GM19351 (cell line): ENCODE measurements around the gene EFNB3.

Source experiments
- ATAC-seq: cut with Tn5 transposase; IDR thresholded peaks from one replicate; pipeline ENCODE4 v1.9.1; 2021; ENCODE audit warnings: mild to moderate bottlenecking, moderate library complexity; ENCODE audit not compliant: unreplicated experiment

EFNB3 gene

DNA sequence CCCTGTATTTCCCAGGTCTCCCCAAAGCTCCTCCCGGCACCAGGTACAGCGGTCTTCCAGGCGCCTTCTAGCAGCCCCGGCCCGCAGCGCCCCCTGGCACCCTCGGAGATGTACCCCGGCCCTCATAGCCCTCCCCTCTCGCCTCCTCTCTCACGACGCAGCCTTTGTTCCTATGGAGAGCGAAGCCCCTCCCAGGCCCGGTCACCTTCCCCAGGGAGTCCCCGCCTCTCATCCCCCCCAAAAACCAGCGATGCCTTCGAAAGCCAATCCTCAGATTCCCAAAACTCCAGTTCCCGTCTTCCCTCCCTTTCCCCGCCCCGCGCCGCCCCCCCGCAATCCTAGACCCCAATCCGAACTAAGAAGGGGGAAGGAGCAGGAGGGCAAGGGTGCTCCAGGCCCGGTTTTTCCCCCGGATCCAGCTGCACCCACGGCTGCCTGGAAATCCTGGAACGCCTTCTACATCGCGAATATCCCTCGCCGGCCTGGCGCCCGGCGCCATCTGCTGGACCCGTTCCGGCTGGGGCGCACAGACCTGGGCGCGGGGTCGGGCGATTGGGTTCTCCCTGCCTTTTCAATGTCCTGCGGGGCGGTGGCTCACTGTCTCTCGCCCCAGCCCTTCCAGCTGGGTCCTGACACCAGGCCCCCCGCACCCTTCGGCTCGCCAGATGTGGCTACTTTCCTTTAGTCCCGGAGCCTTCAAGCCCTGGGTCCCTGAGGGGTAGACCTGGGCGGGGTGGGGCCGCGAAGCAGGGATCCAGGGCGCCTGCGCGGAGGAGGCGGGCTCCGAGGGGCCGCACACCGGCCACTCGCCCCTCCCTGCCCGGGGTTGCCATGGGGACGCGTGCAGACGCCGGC is 12.1 kb downstream of the EFNB3 start, which contains the start of gene DNAH2:
Gene DNAH2 (plus strand): TSS at position 844 of the 855 bp plus-strand sequence. CDS start 1,991 bp downstream, outside the sequence.
- ATAC-seq: no peak

GRCh38 chr17:7717756-7718350 is 12.9 kb downstream of the EFNB3 start:
- no peak for ATAC-seq

DNA sequence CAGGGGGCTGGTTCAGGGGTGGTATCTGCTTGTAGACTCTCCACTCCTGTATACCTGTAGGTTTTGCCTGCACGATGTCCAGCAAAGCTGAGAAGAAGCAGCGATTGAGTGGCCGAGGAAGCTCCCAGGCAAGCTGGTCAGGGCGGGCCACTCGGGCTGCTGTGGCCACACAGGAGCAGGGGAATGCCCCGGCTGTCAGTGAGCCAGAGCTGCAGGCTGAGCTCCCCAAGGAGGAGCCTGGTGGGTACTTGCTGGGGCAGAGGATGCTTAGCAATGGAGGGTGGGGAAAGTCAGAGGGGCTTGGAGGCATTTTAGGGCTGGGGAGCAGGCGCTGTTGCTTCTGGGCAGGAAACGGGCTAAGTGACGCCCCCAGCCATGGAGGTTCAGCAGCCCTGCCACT is 14.7 kb downstream of the EFNB3 start:
- ATAC-seq: no peak

- no peak for ATAC-seq
Observed at GRCh38 chr17:7720125-7720524, 15.1 kb downstream of the EFNB3 start.

DNA sequence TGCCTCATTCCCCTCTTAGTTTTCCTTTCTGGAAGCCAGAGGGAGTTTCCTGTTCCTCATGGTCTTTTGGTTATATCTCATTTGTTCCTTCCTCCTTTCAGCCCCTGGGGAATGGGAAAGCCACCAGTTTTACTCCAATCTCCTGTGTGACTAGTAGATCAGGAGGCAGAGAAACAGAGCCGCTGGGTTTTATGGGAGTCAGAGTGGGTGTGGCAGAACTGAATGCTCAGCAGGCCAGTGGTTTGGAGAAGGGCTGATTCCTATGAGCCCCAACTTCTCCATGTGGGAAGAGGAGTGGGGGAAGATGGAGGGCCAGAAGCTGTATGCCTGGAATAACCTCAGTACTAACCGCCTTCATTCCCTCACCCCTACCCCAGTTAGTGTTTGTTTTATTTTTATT is 16.6 kb downstream of the EFNB3 start:
- ATAC-seq: no peak

GRCh38 chr17:7727886-7728285 is 22.9 kb downstream of the EFNB3 start:
- ATAC-seq: no peak

DNA sequence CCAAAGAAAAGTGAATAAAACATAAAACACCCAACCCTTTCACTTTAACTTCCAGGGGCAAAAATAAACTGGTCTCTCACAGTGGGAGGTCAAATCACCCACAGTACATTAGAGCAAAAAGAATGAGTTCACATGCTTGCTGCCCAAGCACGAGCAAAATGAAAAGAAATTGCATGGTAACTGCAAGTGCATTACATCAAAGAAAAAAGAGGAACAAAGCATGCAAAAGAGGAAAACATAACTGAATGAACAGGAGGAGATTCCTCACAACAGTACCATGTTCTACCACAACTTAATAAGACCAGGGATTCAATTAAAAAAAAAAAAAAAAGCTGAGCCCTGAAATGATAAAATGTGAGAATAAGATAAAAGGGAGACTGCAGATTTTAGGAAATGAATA is 24.8 kb downstream of the EFNB3 start:
- no peak for ATAC-seq

DNA sequence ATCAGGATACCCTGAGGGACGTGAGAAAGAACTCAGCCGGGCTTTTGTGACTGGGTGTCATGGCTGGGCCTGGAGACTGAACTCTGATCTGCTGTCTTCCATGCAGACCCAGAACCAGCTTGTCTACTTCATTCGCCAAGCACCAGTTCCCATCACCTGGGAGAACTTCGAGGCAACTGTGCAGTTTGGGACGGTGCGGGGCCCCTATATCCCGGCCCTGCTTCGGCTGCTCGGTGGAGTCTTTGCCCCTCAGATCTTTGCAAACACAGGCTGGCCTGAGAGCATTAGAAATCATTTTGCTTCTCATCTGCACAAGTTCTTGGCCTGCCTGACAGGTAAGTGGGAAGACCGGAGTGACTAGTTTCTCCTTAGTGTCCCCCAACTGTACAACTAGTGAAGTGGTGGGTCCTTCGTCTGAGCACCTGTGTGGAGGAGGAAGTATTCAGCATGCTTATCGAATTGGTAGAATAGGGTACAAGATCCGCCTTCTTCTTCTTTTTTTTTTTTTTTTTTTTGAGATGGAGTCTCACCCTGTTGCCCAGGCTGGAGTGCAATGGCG is 28.1 kb downstream of the EFNB3 start:
- no peak for ATAC-seq

- no peak for ATAC-seq
Observed at GRCh38 chr17:7737601-7738000, 32.6 kb downstream of the EFNB3 start.

GRCh38 chr17:7739746-7740145 is 34.7 kb downstream of the EFNB3 start:
- ATAC-seq: no peak

DNA sequence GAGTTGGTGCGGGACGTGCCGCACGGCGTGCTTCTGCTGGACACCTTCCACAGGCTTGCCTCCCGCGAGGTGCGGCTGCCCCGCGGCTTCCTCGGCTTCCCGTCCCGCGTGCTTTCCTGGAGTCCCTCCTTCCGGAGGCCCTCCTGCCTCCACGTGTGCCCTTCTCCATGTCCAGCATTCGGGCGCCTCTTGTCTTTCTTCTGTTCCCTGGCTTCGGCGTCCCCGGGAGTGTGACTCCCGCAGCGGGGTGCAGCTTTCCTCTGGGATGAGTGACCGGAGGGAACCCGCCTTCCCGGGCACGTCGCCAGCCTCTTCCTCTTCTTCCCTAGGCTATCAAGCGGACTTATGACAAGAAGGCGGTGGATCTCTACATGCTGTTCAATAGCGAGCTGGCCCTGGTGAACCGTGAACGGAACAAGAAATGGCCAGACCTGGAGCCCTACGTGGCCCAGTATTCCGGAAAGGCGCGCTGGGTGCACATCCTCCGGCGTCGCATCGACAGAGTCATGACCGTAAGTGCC is 35.5 kb downstream of the EFNB3 start:
- ATAC-seq: no peak

DNA sequence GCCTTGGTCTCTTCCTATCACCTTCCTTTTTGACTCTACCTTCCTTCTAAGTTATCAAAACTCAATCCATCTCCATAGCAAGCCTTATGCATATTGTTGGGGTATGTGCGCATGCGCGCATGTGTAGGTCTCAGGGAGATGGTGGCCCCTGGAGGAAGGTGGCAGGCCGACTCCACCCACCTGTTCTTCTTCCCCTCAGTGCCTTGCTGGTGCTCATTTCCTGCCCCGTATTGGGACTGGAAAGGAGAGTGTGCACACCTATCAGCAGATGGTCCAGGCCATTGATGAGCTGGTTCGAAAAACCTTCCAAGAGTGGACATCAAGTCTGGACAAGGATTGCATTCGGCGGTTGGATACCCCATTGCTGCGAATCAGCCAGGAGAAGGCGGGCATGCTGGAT is 37.7 kb downstream of the EFNB3 start:
- ATAC-seq: no peak

DNA sequence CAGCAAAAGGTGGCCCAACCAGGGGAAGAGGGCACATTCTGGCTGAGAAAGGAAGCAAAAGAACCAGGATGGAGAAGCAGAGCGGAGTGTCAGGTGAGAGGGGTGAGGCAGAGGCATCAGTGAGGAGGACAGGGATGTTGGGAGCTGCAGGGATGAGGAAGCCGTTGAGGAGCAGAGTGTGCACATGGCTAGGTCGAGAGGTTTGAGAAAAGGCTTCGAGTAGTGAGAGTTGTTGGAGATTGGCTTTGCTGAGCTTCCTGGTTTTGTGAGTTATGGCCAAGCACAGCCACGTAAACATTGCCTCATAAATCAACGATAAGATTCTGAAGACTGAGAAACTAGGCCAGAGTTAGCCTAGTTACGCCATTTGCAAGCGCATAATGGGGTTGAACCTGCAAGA is 39.4 kb downstream of the EFNB3 start:
- ATAC-seq: no peak

- no peak for ATAC-seq
Observed at GRCh38 chr17:7745748-7746470, 40.9 kb downstream of the EFNB3 start.

GRCh38 chr17:7747635-7748071 is 42.7 kb downstream of the EFNB3 start:
- ATAC-seq: no peak

DNA sequence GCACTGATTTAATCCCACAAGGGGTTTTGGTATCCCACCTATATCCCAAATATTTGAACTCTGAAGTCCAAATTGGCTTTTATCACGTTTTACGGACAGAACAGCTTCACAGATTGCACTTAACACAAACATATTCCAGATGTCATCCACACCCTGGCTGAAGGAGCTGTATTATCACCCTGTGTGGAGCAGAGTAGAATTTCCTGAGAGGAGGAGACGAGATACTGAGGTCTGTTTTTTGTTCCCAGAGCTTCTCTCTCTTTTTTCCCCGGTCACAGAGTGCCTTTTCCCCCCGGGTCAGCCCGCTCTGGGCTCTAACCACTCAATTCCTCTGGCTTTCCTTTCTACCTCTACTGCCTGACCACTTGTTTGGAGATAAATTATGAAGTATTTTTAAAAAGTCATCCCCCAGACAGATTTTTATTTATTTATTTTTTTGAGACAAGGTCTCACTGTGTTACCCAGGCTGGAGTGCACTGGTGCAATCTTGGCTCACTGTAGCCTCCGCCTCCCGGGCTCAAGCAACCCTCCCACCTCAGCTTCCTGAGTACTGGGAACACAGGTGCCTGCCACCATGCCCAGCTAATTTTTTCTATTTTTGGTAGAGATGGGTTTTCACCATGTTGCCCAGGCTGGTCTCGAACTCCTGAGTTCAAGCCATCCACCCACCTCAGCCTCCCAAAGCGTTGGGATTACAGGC is 43.2 kb downstream of the EFNB3 start:
- no peak for ATAC-seq

- no peak for ATAC-seq
Observed at GRCh38 chr17:7750321-7750821, 45.4 kb downstream of the EFNB3 start.

DNA sequence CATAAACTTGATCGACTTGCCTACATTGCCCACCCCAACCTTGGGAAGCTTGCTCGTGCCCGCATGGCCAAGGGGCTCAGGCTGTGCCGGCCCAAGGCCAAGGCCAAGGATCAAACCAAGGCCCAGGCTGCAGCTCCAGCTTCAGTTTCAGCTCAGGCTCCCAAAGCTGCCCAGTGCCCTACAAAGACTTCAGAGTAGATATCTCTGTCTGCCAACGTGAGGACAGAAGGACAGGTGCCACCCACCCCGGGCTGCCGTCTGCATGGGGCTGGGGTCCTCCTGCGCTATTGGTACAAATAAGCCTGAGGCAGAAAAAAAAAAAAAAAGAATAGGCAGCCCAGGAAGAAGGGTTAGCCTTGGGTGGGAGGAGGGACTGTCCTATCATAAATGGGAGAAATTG is 49.7 kb downstream of the EFNB3 start:
- no peak for ATAC-seq

GRCh38 chr17:7755095-7755890 is 50.3 kb downstream of the EFNB3 start:
- no peak for ATAC-seq

DNA sequence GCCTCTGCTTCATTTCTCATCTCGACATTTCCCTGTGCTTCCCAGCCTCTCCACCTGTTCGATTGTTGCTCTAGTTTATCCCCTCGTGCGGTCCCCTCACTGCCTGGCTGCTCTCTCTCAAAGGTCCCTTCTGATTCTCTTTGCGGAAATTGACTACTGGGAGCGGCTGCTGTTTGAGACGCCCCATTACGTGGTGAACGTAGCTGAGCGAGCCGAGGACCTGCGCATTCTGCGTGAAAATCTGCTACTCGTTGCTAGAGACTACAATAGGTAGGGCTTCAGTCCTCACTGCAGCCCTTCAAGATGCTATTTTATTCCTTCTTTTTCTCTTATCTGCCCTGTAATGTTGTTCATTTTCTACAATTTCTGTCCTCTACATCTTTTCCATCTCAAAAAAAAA is 52.0 kb downstream of the EFNB3 start:
- ATAC-seq: no peak
